CD14-positive monocyte (primary cell): ENCODE results near the gene STX4. TPM values are rescaled to one million over a fixed set of nuclear protein-coding genes. Genes with fewer than 3 reads are reported as not detected.

Experiments used
- DNase-seq, 3 donors: peaks; one replicate each; pipeline ENCODE4 v3.0.0-alpha.2; 2011 to 2022
- H2AFZ ChIP-seq: 2 replicates; pipeline ENCODE4 v1.6.0; 2012; ENCODE audit warnings: mild to moderate bottlenecking, low read depth, low read length, inconsistent platforms; ENCODE audit not compliant: insufficient read depth, poor library complexity, severe bottlenecking
- H3K27ac ChIP-seq, 2 donors: 1 replicate in 1 of 2; 2 replicates in 1 of 2; pipeline ENCODE4 v1.5.1; 2012 to 2013; ENCODE audit warnings: low read length in 2 of 2, control low read depth in 1 of 2, inconsistent platforms in 1 of 2, low read depth in 1 of 2, mild to moderate bottlenecking in 1 of 2
- H3K27me3 ChIP-seq, 2 donors: one replicate each; pipeline versions ENCODE4 v1.6.0 to v1.6.1; 2011 to 2013; ENCODE audit warnings: low read length in 2 of 2; ENCODE audit not compliant: control insufficient read depth in 2 of 2, insufficient read depth in 2 of 2
- H3K36me3 ChIP-seq, 2 donors: replicated peaks in 1 of 2; 1 replicate in 1 of 2; 2 replicates in 1 of 2; pipeline versions ENCODE4 v1.5.1 to v1.6.1; 2012 to 2013; ENCODE audit warnings: low read length in 2 of 2, control low read depth in 1 of 2, inconsistent platforms in 1 of 2, mild to moderate bottlenecking in 1 of 2; ENCODE audit not compliant: insufficient read depth in 2 of 2, control insufficient read depth in 1 of 2
- H3K4me1 ChIP-seq, 2 donors: 1 replicate in 1 of 2; 2 replicates in 1 of 2; pipeline versions ENCODE4 v1.5.1 to v1.6.1; 2012 to 2013; ENCODE audit warnings: low read length in 2 of 2, control low read depth in 1 of 2, inconsistent platforms in 1 of 2, mild to moderate bottlenecking in 1 of 2, moderate library complexity in 1 of 2; ENCODE audit not compliant: insufficient read depth in 2 of 2, control insufficient read depth in 1 of 2
- H3K4me2 ChIP-seq: replicated peaks from 2 replicates; pipeline ENCODE3; 2012; ENCODE audit warnings: low read length, moderate library complexity, mild to moderate bottlenecking; ENCODE audit not compliant: poor library complexity, severe bottlenecking; ENCODE audit errors: extremely low read depth
- H3K4me3 ChIP-seq, 3 experiments: fragments of 200-600 bp in 1 of 3; sonication (generic) in 1 of 3; replicated peaks in 1 of 3; 1 replicate in 2 of 3; 2 replicates in 1 of 3; pipeline ENCODE4 v1.5.1; 2011 to 2013; ENCODE audit warnings: low read length in 3 of 3, mild to moderate bottlenecking in 3 of 3, control low read depth in 2 of 3, low read depth in 2 of 3, inconsistent platforms in 1 of 3, moderate library complexity in 1 of 3
- H3K79me2 ChIP-seq: 2 replicates; pipeline ENCODE4 v1.6.0; 2012; ENCODE audit warnings: mild to moderate bottlenecking, control low read depth, inconsistent platforms, low read length, moderate library complexity; ENCODE audit not compliant: insufficient read depth
- H3K9ac ChIP-seq: 2 replicates; pipeline ENCODE4 v1.6.0; 2017; ENCODE audit warnings: low read length, mild to moderate bottlenecking; ENCODE audit not compliant: insufficient read depth, poor library complexity, severe bottlenecking
- H3K9me3 ChIP-seq, 2 donors: replicated peaks in 1 of 2; 1 replicate in 1 of 2; 2 replicates in 1 of 2; pipeline versions ENCODE4 v1.5.1 to v1.6.1; 2012 to 2013; ENCODE audit warnings: low read length in 2 of 2, control low read depth in 1 of 2; ENCODE audit not compliant: control insufficient read depth in 1 of 2, insufficient read depth in 1 of 2
- H4K20me1 ChIP-seq: 2 replicates; pipeline ENCODE4 v1.6.0; 2012; ENCODE audit warnings: mild to moderate bottlenecking, low read length, control low read depth, moderate library complexity; ENCODE audit not compliant: insufficient read depth
- H3K27ac Mint-ChIP-seq, 7 donors: one replicate each; pipeline ENCODE4 v1.8.0; 2020; ENCODE audit warnings: mild to moderate bottlenecking in 7 of 7, mixed read lengths in 7 of 7, moderate library complexity in 6 of 7, inconsistent platforms in 2 of 7
- H3K27me3 Mint-ChIP-seq, 3 donors: one replicate each; pipeline ENCODE4 v1.8.0; 2021 to 2022; ENCODE audit warnings: low read depth in 3 of 3, mild to moderate bottlenecking in 3 of 3, mixed read lengths in 3 of 3, moderate library complexity in 3 of 3, inconsistent platforms in 1 of 3
- H3K36me3 Mint-ChIP-seq, 2 donors: one replicate each; pipeline ENCODE4 v1.8.0; 2020; ENCODE audit warnings: mixed read lengths in 2 of 2, inconsistent platforms in 1 of 2, mild to moderate bottlenecking in 1 of 2
- H3K4me1 Mint-ChIP-seq: one replicate; pipeline ENCODE4 v1.8.0; 2020; ENCODE audit warnings: mild to moderate bottlenecking, mixed read lengths
- H3K4me3 Mint-ChIP-seq, 2 donors: one replicate each; pipeline ENCODE4 v1.8.0; 2020; ENCODE audit warnings: mild to moderate bottlenecking in 2 of 2, mixed read lengths in 2 of 2, moderate library complexity in 1 of 2
- H3K9me3 Mint-ChIP-seq, 7 donors: one replicate each; pipeline ENCODE4 v1.8.0; 2020 to 2022; ENCODE audit warnings: mixed read lengths in 7 of 7, mild to moderate bottlenecking in 6 of 7, moderate library complexity in 6 of 7, inconsistent platforms in 2 of 7
- CTCF ChIP-seq: fragments of 200-600 bp; IDR thresholded peaks from one replicate; pipeline ENCODE4 v1.8.0; 2022; ENCODE audit warnings: antibody characterized with exemption, mild to moderate bottlenecking
- WGBS: methylation state at CpG from one replicate; pipeline ENCODE4 v1.1.5; 2013; ENCODE audit warnings: missing lambda C conversion rate; ENCODE audit not compliant: insufficient coverage; 5-methylcytosine and 5-hydroxymethylcytosine counted together
- intact Hi-C, 2 donors: fragments of 100-400 bp; cut with micrococcal nuclease; formaldehyde crosslinking; loops; one replicate each; pipeline versions ENCODE4 v1.15.0 to v1.15.1; 2023
- polyA plus RNA-seq, 3 donors: library from polyadenylated mRNA; depleted of rRNA in 1 of 3; unstranded in 2 of 3; stranded (reverse) in 1 of 3; fragments of 300-500 nt in 2 of 3; fragments of >200 nt in 1 of 3; fragmentation: Illumina TruSeq in 2 of 3; gene quantifications; 1 replicate in 2 of 3; 2 replicates in 1 of 3; pipeline ENCODE4 v1.2.3, GENCODE V29; 2012 to 2021

Gene STX4
- polyA plus RNA-seq, 3 donors = 18.6 to 186 (median 21.8) TPM

GRCh38 chr16:31007684-31008083 lies 25.7 kb upstream of the STX4 start:
- TF ChIP-seq CTCF = no peak
- DNase-seq = no peak
- no peaks in the 10 kb centered on the region for H3K36me3 ChIP-seq
- no peaks in the 10 kb centered on the region for H3K4me1 ChIP-seq
- H2AFZ ChIP-seq = no peak overlapping the region
- peaks cover 10 to 35% of the 10 kb centered on the region in 2 donors for H3K27me3 ChIP-seq
- no peak overlapping the region for H3K4me3 ChIP-seq
- Mint-ChIP-seq H3K27ac (no peak overlapping the region), H3K27me3 (peaks cover 42 to 62% (median 48%) of the 10 kb centered on the region in 3 donors), H3K9me3 (peaks cover under 1 to 12% (median 9%) of the 10 kb centered on the region in 7 donors), H3K36me3 (peaks cover 0 to 10% of the 10 kb centered on the region in 2 donors), H3K4me3 (no peak overlapping the region), H3K4me1 (peaks cover 6% of the 10 kb centered on the region)
- 67% methylated on average over 5 of the region's 6 CpGs for WGBS
- no peak overlapping the region for H3K9ac ChIP-seq
- no peak overlapping the region for H3K4me2 ChIP-seq
- no peaks in the 10 kb centered on the region for H3K9me3 ChIP-seq
- H3K27ac ChIP-seq = no peak overlapping the region
- no peaks in the 10 kb centered on the region for H4K20me1 ChIP-seq
- H3K79me2 ChIP-seq = no peaks in the 10 kb centered on the region
- intact Hi-C loops = no loop called here

- Histone ChIP-seq H3K79me2 (no peaks in the 10 kb centered on the region), H3K27me3 (peaks cover 10 to 35% of the 10 kb centered on the region in 2 donors), H3K4me1 (no peaks in the 10 kb centered on the region), H3K4me3 (no peak overlapping the region), H2AFZ (no peak overlapping the region), H4K20me1 (no peaks in the 10 kb centered on the region), H3K9me3 (peaks cover 0 to 3% of the 10 kb centered on the region in 2 donors), H3K36me3 (no peaks in the 10 kb centered on the region), H3K4me2 (no peak overlapping the region), H3K9ac (no peak overlapping the region), H3K27ac (no peak overlapping the region)
- H3K9me3 Mint-ChIP-seq = peaks cover 4 to 17% (median 11%) of the 10 kb centered on the region in 7 donors
- no peak overlapping the region for H3K4me3 Mint-ChIP-seq
- H3K27ac Mint-ChIP-seq = no peak overlapping the region
- WGBS = 81% methylated on average over 2 of the region's 6 CpGs
- H3K4me1 Mint-ChIP-seq = peaks cover 6% of the 10 kb centered on the region
- H3K36me3 Mint-ChIP-seq = peaks cover 0 to 10% of the 10 kb centered on the region in 2 donors
- DNase-seq = no peak
- peaks cover 42 to 62% (median 50%) of the 10 kb centered on the region in 3 donors for H3K27me3 Mint-ChIP-seq
- TF ChIP-seq CTCF = no peak
- intact Hi-C loops = no loop called here
Measured at GRCh38 chr16:31008149-31008548, 25.2 kb upstream of the STX4 start.
